Vagina (tissue), 2 donors: Measurements from ENCODE around the gene TESPA1.

ENCODE experiments used
- CTCF ChIP-seq, 3 experiments: fragments of 450-650 bp in 2 of 3; fragments of 200-600 bp in 1 of 3; sonication (generic) in 1 of 3; IDR thresholded peaks; one replicate each; pipeline ENCODE4 v1.5.1; 2017 to 2019; ENCODE audit warnings: antibody characterized with exemption in 3 of 3, mild to moderate bottlenecking in 2 of 3, moderate library complexity in 2 of 3
- POLR2A ChIP-seq, 2 donors: fragments of 450-650 bp; IDR thresholded peaks; one replicate each; pipeline ENCODE4 v1.6.1; 2017; ENCODE audit warnings: antibody characterized with exemption in 2 of 2, mild to moderate bottlenecking in 2 of 2, moderate library complexity in 2 of 2
- POLR2AphosphoS5 ChIP-seq, 2 donors: sonication (generic); formaldehyde crosslinking; IDR thresholded peaks; one replicate each; pipeline ENCODE4 v1.9.0; 2017; ENCODE audit warnings: antibody characterized with exemption in 2 of 2, mild to moderate bottlenecking in 2 of 2, low read depth in 1 of 2; ENCODE audit not compliant: insufficient read depth in 1 of 2

GRCh38 chr12:54977857-54978256 is 6.7 kb downstream of the TESPA1 start:
- TF ChIP-seq CTCF (IDR thresholded peaks at IDR 0.05) (no peak), POLR2A (IDR thresholded peaks at IDR 0.05) (no peak), POLR2AphosphoS5 (IDR thresholded peaks at IDR 0.05; ENCODE audit: insufficient read depth in 1 of 2, low read depth in 1 of 2) (no peak)
